HG02798 (cell line): ENCODE measurements around the gene MPC2.
"Not testable (repeated sequence)": the region's sequence is repeated elsewhere in the genome, so short reads cannot be mapped to it uniquely, and the experiment has no call there.

Experiments
- ATAC-seq: cut with Tn5 transposase; IDR thresholded peaks from one replicate; pipeline ENCODE4 v1.9.1; 2021; ENCODE audit warnings: mild to moderate bottlenecking; ENCODE audit not compliant: unreplicated experiment, poor library complexity

The MPC2 gene

DNA sequence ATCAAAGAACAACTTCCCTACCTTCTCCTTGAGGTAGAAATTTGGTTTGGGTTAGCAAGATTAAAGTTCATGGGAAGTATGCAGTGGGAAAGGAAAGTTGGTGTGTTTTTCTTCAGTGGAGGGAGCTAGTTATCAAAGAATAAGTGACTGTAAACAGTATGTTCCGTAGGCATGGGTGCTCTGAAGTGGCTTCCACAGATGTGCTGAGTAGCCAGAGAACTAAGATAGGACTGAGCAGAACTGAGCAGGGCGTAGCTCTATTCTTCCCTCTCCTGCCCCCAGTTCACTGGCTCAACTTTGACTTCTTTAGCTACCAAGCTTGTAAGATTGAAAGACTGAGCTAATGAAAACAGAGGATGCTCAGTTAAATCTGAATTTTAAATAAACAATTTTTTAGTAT is 26.3 kb downstream of the MPC2 start:
- ATAC-seq, result no peak

DNA sequence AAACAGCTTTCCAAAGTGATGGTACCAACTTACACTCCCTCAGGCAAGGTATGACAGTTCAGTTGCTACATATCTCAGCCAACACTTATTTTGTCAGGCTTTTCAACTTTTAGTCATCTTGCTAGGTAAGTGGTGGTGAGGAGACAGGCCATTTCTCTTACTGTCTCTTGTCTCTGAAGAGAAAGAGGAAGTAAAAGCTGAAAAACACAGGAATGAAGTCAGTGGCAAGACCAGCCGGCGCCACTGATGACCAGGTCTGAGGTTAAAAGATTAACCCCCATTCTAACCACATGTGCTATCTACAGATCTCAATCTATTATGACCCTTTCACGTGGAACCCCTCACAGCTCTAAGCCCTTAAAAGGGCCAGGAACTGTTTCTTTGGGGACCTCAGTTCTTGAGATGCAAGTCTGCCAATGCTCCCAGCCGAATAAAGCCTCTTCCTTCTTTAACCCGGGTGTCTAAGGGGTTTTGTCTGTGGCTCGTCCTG is 27.1 kb downstream of the MPC2 start:
- no peak for ATAC-seq

DNA sequence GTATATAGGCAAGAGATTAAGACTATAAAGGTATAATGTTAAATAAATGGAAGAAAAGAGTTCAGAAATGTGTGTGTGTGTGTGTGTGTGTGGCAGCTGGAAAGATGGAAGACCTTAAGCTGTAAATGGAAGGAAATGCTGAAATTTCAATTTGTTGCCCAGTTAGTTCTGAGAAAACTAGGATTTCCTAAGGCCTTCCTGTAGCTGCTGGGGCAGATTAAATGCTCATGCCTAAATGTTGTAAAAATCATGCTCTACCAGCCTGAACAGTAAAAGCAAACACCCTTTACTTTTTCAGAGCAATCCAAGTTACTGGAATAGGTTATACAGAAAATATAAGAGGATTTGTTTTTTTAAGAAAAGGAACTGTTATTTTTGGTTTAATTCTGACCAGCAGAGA is 31.2 kb downstream of the MPC2 start:
- no peak for ATAC-seq

DNA sequence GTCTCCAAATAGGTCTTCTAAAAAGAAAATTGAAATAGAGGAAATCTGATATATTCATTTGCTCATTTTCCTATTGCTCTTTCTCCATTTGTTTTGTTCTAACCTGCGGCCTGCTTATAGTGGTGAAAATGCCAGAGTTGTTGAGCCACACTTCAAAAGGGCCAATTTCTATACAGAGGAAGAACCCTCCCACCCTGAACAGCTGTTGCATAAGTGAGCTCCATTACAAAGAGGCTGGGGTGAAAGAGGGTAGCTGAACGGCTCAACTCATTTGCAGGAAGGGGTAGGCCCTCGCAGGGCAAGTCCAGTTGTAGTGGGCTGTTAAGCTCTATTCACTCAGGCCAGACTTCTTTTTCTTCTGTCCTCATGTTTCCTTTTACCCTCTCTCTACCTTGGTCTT is 31.7 kb downstream of the MPC2 start:
- ATAC-seq, result no peak

DNA sequence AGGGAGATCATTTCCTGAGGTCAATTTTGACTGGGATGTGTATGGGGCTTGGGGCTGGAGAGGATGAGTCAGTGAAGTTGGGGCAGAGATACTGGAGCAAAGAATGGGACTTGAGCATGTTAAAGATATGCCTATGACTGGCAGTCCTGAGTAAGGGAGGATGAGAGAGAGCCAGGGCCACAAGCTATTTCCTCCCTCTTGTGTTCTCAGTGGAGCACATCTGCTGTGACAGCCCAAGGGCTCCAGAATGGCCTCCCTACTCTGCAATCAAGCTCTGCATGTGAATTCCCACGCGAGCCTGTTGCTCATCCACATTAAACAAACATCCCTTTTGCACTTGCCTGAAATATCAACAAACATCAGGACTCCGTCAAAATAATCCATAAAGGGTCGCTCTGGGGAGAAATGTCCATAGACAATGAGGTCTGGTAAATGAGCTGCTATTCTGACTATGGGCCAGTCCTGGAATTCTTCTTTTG is 32.2 kb downstream of the MPC2 start:
- no peak for ATAC-seq

DNA sequence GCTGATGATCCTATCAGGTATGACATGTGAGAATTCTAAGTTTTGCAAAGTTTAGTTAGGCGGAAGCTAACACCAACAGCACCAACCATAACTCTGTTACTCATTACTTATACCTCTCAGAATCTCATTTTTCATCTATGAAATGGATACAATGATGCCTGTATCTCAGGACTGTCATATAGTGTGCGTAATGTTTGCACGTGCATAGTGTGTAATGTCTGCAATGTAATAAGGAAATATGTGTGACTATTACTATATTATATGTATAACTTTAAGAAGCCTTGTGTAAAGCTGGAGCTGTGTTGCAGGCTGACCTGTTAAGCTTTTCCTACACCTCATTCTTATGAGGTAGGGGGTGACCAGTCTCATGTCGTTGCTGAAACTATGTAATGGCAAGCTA is 36.0 kb downstream of the MPC2 start:
- no peak for ATAC-seq

DNA sequence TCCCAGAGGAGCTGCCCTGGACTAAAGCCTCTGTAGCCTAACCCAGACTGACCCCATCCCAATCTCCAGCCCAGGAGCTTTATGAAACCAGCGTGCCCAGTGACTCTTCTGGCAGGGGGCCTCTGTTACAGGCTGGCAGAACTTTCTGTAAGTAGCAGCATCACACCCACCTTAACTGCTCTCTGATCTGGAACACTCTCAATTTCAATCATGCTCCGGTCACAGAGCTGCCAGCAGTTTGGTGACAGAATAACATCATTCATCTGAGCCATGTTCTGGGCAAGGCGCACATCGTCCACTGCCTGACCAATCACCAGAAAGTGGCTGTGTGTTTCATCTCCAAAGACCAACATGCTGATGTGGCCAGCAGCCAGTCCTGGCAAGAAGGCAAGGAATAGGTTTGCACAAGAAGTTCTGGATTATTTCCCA is 37.6 kb downstream of the MPC2 start:
- peak; percentile 70 for ATAC-seq

DNA sequence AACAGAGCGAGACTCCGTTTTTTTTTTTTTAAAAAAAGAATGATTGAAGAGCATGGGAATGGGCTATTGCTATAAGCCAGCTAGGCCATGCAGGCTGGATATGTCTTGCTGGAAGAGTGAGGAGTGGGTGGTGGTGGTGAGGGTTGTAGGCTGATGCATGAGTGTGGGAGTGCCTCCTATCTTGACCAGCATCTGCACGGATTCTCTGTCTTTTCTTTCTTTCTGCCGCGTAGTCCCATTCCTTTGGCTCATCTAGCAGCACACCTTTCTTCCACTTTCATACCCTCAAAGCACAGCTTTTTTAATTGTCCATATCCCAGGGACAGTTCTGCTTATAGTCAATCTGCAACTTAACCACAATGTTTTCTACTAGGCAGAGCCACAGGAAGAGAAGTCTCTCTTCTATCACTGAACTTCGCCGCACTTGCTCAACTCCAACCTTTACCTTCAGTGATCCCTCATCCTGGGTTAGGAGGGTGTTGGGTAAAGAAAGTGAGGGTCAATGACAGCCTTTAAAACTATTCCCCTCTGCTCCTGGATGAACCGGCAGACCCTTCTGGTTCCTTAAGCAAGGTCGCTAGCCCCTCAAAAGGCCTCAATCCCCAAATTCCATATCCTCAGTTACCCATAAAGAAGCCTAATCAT is 38.2 kb downstream of the MPC2 start:
- no peak for ATAC-seq

DNA sequence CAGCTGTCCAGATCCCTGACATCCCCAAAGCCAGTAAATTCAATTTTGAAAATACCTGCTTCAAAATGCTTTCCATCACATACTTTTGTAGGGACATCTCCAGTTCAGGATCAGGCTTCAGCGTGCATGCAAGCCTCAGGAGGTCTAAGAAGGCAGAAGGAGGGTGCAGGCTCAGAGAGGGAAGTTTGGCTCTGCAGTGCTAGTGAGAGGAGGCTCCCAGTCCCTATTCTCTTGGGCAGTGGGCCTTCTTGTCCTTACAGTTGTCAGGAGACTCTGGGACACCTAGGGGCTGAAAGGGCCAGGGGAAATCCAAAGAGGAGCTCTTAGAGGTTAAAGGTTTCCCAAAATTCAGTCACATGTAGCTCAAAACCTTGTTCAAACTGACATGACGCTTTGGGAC is 43.1 kb downstream of the MPC2 start:
- no peak for ATAC-seq

DNA sequence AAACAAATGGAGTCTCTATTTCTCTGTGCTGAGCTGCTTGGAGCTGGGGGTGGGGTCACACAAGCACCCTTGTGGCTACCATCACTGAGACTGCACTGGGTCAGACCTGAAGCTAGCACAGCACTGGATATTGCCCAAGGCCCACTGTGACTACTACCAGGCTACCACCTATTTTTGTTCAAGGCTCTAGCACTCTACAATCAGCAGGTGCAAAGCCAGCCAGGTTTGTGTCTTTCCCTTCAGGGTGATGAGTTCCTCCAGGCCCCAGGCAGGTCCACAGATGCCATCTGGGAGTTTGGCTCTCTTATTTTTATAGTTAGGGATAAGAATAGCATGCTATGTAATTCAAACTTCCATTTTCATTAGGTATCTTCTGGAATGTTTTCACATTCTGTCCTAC is 46.5 kb downstream of the MPC2 start:
- ATAC-seq, result no peak

DNA sequence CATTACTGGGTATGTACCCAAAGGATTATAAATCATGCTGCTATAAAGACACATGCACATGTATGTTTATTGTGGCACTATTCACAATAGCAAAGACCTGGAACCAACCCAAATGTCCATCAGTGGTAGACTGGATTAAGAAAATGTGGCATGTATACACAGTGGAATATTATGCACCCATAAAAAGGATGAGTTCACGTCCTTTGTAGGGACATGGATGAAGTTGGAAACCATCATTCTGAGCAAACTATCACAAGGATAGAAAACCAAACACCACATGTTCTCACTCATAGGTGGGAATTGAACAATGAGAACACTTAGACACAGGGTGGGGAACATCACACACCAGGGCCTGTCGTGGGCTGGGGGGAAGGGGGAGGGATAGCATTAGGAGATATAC is 49.7 kb downstream of the MPC2 start:
- not testable (repeated sequence) for ATAC-seq

DNA sequence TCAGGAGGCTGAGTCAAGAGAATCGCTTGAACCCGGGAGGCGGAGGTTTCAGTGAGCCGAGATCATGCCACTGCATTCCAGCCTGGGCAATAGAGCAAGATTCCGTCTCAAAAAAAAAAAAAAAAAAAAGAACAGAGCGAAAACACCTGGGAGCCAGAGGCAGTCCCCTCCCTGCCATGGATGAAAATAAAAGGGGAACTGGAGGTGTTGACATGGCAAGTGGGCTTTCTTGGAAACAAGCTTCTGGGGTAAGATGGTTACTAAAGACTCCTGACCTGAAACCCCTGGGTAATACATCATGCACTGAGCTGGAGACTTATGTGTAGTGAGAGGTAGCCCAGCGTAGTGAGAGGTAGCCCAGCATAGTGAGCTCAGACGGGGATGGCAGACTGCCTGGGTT is 54.5 kb downstream of the MPC2 start:
- no peak for ATAC-seq

DNA sequence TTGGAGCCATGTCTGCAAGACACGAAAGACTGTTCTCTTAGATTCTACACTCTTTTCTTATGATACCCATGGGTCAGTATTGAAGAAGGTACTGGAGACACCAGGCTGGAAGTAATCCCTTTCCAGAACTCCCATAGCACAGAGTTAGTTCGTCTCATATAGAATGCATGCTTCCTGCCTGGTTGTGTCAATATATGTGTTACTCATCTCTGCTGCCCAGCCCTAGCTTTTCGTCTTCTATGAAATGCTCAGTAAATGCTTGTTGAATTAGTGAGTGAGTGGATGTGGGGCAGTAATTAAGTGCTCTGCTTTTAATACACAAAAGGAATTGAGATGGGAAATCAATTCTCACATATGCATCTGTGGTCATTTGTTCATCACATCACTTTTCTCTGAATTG is 55.1 kb downstream of the MPC2 start:
- no peak for ATAC-seq

DNA sequence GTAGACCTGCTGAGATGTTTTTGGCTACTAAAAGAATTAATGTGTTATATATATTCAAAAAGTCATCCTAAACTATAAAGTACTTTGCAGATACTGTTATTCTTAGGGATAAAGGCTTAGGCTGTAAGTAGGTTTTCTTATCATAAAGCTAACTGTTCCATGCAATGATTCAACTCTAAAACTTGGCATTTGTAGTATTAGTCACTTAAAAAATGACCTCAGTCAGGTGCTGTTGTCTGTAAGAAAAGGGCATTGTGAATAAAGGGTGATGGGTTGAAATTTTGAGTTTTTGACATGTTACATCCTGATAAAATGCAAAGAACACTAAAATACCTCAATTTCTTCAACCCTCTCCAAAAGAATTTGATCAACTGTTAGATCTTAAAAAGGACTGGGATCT is 55.8 kb downstream of the MPC2 start:
- no peak for ATAC-seq

DNA sequence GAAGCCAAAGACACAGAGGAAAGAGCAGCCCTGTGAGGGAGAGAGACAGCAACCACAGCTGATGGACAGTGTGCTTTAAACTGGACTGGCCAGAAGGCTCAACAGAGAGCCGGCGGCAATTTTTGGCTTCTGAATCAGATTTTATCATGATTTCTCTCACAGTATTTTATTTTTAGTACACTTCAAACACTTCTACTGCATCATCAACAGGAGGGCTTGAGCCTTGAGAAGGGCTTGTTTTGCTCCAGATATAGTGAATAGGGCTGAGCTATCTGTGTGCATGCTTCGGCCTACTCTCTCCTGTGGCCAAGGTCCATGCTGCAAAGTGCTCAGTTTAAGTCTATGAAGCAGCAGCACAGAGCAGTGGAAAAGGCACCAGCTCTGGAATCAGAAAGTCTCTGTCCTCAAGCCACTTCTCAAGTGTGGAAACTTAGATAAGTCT is 56.3 kb downstream of the MPC2 start:
- ATAC-seq, result no peak

DNA sequence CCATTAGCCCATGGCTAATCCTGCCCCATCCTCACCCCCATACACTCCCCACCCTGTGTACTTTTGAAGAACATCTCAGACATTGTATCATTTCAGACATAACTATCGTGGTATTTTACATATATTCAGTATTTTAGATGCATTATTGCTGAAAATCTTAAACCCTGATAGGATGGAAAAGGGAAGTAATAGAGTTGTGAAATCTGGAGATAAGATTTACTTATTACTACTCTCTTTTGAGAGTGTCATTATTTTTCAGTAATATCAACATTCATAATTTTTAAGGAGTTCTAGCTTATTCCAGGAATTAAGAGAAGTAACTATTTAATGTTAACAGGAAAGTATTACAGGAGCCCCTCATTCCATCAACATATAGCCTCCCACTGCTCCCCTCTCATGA is 57.4 kb downstream of the MPC2 start:
- ATAC-seq, result no peak

DNA sequence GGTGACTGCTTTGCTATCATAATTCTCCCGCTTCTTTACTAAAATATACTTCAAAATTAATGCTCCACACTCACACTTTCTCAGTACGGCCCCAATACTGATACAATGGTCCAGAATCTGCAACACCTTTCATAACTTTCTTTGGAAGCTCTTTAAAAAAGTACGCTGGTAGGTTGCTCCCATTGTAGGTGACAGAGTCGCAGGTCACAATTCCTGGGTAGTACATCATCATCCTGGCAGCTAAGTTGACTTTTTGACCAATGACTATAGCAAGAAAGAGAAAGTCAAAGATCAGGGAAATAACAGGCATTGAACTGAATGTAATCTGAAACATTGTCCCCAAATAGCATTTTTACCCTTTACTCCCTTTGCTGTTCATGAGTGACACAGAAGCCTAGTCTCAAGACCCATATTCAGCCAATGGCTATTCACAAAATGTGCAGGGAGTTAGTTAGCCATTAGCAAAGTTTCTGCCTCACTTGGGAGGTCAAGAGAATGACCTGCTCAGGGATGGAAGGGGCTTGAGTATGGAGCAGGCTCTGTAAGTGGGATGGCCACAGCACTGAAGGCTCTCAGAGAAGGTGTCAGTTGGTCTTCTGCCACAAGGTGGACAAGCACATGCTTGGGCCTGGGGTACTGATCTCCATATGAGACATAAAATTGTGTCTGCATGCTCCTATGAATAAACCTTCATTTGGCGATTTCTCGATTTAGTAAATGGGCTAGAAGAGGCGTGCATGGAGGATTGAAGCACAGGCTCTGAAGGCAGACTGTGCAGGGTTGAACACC is 58.3 kb downstream of the MPC2 start:
- no peak for ATAC-seq

DNA sequence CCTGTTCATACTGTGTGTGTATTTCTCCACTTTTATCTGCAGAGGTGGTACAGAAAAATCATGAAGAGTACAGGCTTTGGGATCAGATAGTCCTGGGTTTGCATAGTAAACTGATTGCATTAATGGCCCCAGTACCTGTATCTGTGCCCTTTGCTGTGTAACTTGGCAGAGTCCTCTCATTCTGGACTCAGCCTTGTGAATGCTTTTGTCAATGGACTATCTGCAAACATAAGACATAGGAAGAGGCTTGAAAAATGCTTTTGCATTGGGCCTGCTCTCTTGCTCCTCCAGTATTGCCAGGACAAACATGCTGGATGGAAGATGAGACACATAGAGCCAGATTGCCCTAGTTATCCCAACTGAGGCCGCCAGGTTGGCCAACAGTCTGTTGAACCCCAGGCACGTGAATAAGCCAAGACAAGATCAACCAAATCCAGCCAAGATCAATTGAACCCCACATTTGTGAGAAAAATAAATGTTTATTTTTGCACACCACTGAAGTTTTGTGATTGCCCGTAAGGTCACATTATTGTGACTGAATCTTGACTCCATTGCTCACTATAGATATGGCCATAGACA is 60.2 kb downstream of the MPC2 start:
- no peak for ATAC-seq

DNA sequence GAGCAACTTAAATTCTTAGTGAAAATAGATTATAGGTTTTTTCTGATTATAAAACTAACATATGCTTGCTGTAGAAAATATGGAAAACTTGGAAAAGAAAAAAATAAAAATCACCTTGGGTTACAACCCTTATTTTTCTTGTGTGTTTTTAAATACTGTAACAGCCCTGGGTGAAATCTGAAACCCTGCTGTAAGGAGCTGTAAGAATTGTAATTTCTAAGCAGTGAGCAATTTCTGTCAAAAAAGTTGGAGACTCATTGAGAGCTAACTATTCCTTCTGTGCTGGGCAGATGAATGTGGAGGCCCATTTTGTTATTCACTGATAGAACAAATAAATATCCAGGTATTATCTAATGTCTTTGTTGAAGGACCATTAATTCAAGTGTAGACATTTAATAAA is 65.5 kb downstream of the MPC2 start:
- no peak for ATAC-seq

DNA sequence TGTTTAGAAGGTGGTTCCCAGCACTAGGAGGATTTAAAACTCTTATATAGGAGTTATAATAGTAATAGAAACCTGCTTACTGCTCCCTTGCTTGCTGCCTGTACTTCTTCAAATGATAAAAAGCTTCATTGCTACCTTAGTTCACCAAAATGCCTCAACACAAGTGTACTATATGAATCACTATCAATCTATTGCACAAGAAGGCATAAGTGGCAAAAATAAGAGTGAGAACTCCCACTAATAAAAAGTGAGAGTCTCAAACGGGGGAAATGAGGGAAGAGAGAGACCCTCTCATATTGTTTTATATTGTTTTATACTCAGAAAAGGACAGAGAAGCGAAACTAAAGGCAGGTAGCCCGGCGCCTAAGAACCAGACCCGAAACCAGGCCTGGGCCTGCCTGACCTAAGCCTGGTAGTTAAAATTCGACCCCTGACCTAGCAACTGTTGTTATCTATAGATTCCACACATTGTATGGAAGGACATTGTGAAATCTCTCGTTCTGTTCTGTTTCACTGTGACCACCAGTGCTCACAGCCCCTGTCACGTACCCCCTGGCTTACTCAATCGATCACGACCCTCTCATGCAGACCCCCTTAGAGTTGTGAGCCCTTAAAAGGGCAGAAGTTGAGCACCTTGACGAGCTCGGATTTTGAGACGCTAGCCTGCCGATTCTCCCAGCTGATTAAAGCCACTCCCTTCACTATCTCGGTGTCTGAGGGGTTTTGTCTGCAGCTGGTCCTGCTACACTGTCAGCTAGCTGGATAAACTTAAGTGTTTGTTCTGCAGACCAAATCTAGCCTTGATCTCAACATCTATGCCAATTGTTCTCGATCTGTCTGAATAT is 67.5 kb downstream of the MPC2 start:
- not testable (repeated sequence) for ATAC-seq
